Kidney epithelial cell (primary cell): Measurements from ENCODE around the gene CDC14B. TPM values are rescaled to one million over a fixed set of nuclear protein-coding genes. Genes with fewer than 3 reads are reported as not detected.
"Not testable (repeated sequence)": the region's sequence is repeated elsewhere in the genome, so short reads cannot be mapped to it uniquely, and the experiment has no call there.

Experiments used
- DNase-seq: peaks from one replicate; pipeline ENCODE4 v3.0.0-alpha.2; 2010; ENCODE audit warnings: low read depth
- H3K27me3 ChIP-seq: 2 replicates; pipeline ENCODE4 v1.6.0; 2011; ENCODE audit warnings: low read length; ENCODE audit not compliant: control insufficient read depth, insufficient read depth
- H3K36me3 ChIP-seq: 2 replicates; pipeline ENCODE4 v1.5.1; 2011; ENCODE audit warnings: low read length; ENCODE audit not compliant: control insufficient read depth, insufficient read depth
- H3K4me3 ChIP-seq: 2 replicates; pipeline ENCODE4 v1.5.1; 2011; ENCODE audit warnings: low read depth, mild to moderate bottlenecking, control low read depth, low read length
- total RNA-seq: library from RNA; depleted of rRNA; stranded (reverse); fragments of >200 nt; gene quantifications from 2 replicates; pipeline ENCODE4 v1.2.3, GENCODE V29; 2015
- TF ChIP-seq, protein P1 (sequence below): IDR thresholded peaks from 2 replicates; pipeline ENCODE4 v1.5.1; 2011; ENCODE audit warnings: mild to moderate bottlenecking, moderate library complexity, low read length, control low read depth, inconsistent platforms; ENCODE audit not compliant: insufficient read depth, poor library complexity, severe bottlenecking

Gene CDC14B
- total RNA-seq, 1 donor from 2014 or later = 25.5 TPM

GRCh38 chr9:96510258-96510657 lies 109.4 kb downstream of the CDC14B start:
- Histone ChIP-seq H3K4me3 (no peak overlapping the region), H3K27me3 (no peaks in the 10 kb centered on the region), H3K36me3 (no peaks in the 10 kb centered on the region)
- no peak for DNase-seq
- TF ChIP-seq, protein P1, sequence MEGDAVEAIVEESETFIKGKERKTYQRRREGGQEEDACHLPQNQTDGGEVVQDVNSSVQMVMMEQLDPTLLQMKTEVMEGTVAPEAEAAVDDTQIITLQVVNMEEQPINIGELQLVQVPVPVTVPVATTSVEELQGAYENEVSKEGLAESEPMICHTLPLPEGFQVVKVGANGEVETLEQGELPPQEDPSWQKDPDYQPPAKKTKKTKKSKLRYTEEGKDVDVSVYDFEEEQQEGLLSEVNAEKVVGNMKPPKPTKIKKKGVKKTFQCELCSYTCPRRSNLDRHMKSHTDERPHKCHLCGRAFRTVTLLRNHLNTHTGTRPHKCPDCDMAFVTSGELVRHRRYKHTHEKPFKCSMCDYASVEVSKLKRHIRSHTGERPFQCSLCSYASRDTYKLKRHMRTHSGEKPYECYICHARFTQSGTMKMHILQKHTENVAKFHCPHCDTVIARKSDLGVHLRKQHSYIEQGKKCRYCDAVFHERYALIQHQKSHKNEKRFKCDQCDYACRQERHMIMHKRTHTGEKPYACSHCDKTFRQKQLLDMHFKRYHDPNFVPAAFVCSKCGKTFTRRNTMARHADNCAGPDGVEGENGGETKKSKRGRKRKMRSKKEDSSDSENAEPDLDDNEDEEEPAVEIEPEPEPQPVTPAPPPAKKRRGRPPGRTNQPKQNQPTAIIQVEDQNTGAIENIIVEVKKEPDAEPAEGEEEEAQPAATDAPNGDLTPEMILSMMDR = no peak

DNA sequence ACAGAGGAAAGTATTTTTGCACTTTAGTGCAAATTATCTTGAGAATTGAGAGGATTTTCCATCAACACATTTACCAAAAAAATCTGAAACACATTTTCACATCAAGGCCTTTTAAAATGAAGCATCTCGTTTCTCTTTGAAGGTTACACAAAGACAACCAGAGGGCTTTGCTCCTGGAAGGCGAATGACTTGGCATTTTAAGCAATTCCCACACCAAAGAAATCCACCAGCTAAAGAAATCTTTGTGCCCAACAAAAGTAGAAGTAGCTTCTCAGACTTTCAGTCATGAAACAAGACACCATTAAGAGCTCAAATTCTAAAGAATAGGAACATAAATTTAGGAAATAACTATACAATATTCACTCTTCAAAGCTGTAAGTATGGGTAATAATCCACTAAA lies 109.8 kb downstream of the CDC14B start:
- Histone ChIP-seq H3K36me3 (no peaks in the 10 kb centered on the region), H3K27me3 (no peaks in the 10 kb centered on the region), H3K4me3 (no peak overlapping the region)
- TF ChIP-seq, protein P1 = no peak
- DNase-seq = no peak

DNA sequence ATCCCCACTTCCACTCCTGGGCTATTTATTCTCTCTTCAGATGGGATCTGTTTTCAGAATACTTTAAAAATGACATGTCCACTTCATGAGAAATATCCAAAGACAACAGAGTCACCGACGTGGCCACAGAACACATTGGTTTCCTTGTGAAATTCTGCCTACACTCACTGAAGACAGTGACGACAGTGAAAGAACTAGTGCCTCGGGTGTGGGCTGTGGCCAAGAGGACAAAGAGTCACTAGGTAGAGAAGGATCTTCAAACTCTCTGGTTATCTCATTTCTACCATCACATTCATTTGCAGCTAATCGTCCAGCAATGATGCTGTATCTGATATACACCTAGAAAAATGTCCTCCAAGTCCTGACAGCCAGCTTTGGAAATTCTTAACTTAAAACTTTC lies 110.6 kb downstream of the CDC14B start:
- DNase-seq = no peak
- no peak overlapping the region for H3K4me3 ChIP-seq
- no peaks in the 10 kb centered on the region for H3K27me3 ChIP-seq
- H3K36me3 ChIP-seq = no peaks in the 10 kb centered on the region
- TF ChIP-seq, protein P1 = no peak

GRCh38 chr9:96508227-96508940 lies 111.3 kb downstream of the CDC14B start:
- Histone ChIP-seq H3K36me3 (no peaks in the 10 kb centered on the region), H3K27me3 (no peaks in the 10 kb centered on the region), H3K4me3 (no peak overlapping the region)
- TF ChIP-seq, protein P1 = no peak
- no peak for DNase-seq

GRCh38 chr9:96505316-96505991 lies 114.2 kb downstream of the CDC14B start:
- TF ChIP-seq, protein P1 = no peak
- DNase-seq = no peak
- Histone ChIP-seq H3K4me3 (no peak overlapping the region), H3K27me3 (no peaks in the 10 kb centered on the region), H3K36me3 (no peaks in the 10 kb centered on the region)

GRCh38 chr9:96503918-96504317 lies 115.7 kb downstream of the CDC14B start:
- TF ChIP-seq, protein P1 = no peak
- H3K36me3 ChIP-seq = no peaks in the 10 kb centered on the region
- H3K27me3 ChIP-seq = no peaks in the 10 kb centered on the region
- H3K4me3 ChIP-seq = no peak overlapping the region
- DNase-seq = no peak

DNA sequence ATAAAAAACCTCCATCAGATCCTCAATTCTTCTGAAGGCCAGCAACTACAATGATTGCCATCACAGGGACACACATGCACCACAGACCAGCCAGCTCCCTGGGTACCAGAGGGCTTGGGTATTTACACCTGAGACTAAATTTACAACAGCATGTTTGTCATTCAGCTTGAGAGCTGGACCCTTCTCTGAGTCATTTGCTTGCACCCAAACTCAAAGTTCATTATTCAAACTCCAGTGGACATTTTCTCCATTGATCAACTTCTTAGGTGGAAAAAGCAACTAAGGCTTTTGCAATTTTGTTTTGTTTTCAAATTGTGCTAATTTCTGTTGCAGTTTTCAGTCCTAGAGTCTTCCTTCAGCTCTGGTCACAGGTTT lies 116.3 kb downstream of the CDC14B start:
- H3K27me3 ChIP-seq, H3K4me3 ChIP-seq, DNase-seq, H3K36me3 ChIP-seq: not testable (repeated sequence)
